Stimulated activated CD4-positive, alpha-beta T cell treated with anti-CD3 and anti-CD28 coated beads, TNF-alpha, amount 100 ng/mL, for 4 hours (primary cell): Measurements from ENCODE around the gene AMACR.
"Not testable (repeated sequence)": the region's sequence is repeated elsewhere in the genome, so short reads cannot be mapped to it uniquely, and the experiment has no call there.

Experiments
- DNase-seq, 3 experiments: peaks; one replicate each; pipeline ENCODE4 v3.0.0-alpha.2; 2020; ENCODE audit warnings: low read depth in 3 of 3

Gene AMACR

DNA sequence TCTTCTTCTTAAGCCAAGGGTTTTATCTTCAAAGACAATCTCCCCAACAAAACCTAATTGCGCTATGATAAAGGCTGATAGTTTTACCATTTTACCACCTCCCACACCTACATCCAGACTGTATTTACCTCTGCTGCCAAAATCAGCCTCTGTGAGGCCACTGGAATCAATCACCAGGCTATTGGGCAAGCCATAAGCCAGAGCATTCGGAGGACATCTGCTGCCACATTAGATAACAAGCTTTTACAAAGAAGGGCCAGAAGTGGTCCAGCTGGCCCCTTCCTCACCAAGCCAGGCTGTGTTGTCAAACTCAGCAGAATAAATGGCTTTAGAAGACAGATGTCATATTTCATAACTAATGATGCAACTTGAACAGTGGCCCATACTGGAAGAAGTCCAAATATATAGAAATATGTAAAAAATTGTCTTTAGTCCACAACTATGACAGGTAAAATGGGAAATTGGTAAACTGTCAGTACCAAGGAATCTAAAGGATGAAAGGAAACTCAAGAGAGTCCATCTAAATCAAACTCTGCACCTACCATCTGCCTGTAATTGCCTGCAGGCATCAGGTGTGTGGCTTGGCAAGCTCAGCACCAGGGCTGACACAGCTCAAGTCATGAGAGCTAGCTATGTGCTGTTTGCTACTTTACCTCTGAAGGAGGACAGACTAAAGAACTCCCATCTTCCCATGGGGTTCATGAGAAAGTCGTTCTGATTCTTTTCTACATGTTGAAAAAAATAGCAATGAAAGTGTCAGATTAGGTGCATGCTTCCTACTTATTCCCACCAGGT is 39.4 kb downstream of the AMACR start:
- no peak for DNase-seq

DNA sequence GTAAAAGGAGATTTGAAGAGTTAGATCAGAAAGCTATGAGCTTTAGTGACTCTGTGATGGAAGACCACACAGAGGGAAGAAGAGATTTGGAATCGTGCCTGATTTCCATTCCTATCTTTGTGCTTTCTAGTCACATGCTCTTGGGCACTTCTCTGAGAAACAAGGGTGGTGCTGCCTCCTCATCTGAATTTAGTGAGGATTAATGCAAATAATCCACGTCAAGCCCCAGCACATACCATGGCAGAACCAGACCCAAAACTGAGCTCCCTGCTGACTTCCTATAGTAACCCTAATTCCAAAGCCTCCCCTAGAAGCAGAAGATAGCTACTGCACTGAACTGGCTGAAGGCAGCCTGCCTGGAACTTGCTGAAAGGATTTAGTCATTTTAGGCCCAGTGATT is 41.0 kb downstream of the AMACR start:
- DNase-seq = no peak

DNA sequence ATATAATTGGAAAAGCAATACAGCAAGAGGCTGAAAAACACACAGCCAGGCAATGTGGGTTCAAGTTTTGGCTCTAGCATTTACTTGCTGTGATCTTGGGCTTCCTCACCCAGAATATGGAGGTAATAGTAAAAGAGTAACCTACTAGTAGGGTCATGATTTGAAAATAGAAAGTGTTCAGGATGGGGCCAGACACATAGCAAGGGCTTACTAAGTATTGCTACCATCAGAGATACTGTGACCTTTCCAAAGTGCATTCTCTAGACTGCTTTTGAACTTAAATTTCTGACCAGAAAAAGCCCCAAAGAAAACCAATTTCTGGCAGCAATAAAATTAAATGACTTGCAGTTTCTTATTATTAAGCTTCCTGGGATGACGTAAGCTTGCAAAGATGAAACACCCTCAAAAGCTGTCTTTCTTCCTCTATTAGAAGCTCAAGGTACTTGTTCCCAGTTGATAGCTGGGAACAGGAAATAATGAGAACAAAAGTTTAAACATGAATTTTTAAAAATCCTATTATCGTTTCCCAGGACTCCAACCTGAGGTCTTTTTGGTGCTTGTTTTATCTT is 43.6 kb downstream of the AMACR start:
- no peak for DNase-seq

DNA sequence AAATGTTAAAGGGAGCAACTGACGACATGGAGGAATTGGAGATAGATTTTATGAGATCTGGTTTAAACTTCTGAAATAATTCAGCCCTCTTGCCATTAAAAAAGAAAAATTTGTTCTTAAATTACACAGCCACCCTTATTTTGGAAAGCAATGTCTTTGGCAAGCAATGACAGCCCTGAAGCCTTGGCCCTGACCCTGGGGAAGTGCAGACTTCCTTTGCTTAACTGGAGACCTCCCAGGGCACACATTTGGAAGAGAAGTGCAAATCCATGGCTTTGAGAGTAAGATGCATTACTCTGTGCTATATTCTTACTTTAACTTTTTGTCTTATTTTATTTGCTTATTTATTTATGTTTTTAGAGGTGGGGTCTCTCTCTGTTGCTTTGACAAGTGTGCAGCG is 49.7 kb downstream of the AMACR start:
- DNase-seq = no peak

DNA sequence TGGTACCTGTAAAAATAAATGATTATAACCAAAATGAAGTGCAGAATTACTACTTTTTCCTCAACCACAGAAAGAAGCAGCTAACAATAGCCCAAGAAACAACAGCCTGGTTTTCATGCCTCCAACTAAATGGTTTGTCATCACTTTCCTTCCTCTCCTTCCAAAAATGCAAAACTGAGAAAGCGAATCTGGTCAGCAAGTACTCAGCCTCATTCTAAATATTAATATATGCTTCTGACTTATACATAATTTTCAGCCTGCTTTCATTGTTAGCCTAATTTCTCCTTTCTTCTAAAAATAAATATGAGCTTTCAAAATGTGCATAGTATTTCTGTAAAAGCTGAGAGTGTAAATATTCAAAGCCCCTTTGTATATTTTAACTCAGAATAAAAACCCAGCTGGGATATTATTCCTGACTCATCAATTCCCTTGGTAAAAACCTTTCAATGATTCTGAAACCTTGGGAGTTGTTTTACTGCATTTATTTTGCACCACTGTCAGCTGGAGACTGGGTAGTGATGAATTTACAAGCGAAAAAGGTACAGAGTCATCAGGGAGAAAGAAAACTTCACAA is 50.2 kb downstream of the AMACR start:
- no peak for DNase-seq

DNA sequence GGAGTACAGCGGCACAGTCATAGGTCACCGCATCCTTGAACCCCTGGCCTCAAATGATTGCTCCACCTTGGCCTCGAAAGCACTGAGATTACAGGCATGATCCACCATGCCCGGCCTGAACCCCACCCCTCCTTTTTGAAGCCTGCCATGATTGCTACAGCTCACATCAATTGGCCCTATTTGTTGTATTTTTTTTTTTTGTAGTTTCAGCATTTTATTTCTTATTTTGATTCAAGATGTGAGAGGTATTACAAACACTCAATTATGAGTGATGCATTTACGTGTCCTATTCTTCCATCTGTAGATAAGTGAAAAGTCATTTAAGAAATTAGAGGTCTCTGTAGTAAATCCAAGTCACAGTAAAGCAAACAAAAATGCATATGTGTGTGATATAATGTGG is 55.7 kb downstream of the AMACR start:
- DNase-seq = not testable (repeated sequence)

DNA sequence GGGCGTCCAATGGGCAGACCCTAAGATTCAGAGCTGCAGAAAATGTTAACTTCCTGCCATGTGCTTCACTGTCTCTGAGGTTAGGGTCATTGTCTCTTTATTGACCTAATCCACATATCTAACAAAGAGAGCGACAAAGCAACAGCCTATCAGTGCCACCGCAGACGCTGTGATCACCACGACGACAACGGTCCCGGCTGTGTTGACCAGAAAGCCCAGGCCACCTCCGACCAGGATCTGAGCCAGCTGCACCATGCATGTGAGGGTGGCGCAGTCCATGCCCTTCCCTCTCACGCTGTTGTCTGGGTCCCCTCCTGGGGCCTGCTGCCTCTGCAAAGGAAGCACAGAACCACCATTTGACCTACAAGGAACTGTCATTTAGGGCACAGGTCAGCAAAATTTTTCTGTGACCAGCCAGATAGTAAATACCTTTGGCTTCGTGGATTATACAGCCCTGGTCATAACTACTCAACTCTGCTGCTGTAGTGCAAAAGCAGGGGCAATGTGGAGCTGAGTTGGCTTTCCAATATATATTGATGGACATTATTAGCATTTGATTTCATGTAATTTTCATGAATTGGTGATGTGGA is 63.2 kb downstream of the AMACR start:
- DNase-seq = no peak

DNA sequence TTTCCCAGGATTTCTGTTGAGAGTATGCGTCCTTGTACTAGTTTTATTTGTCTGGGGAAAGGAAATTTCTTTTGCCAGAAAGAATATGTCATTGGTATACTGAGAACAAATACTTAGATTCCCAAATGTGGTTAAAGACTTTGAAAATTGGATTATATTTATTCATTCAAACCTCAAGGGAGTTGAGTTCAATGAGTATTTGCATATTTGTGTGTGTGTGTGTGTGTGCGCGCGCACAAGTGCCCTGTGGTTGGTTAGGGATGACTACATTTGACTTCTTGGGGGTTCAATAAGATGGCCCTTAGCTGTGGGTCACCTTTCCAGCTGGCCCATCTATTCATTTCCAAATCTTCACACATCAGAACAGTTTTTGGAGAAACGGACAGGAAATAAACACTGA is 66.8 kb downstream of the AMACR start:
- DNase-seq = no peak

DNA sequence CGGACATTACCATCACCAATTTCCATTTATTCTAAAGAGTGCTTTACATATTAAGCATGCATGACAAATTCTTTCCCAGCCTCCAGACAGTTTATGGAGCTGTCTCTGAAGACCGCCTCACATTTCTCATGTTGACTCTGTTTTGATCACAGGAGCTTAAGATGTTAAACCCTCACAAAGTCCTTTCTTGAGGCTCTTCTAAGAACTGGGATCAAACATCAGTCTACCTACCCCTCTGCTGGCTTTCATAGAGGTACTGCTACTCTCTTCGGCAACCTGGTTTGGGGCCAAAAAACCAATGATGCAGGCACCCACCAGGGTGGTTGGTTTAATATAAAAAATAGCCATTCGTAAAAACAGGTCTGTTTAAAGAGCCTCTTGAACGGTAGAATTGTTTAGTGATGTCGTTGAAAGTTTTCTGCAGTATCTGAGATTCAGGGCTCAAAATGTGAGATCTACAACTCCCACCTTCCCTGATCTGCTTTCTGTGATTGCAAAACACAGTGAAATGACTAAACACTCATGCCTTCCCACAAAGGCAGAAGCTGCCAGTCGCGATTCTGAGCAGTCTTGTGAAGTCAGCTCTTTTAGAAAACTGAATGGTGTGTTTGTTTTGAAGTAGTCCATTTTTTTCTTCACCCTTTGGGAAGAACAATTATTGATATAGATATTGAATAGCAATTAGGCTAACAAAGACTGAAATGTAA is 68.1 kb downstream of the AMACR start:
- DNase-seq = no peak

DNA sequence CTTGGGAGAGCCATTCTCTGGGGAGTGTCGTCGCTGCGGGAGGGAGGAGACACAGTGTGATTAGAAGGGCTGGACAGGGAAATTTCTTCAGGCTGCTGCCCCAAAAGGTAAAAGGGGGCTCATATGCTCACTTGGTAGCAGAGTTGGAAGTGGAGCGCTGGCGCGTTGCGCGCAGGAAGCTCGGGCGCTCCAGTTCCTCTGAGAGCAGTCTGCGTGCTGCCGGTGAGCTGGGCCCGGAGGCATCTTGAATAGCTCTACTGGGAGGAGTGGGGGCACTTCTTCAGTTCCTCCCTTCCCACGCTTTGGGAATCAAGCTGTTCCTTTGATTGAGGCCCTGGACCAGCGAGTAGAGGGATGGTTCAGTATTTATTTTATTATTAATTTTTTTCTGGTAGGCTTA is 69.0 kb downstream of the AMACR start:
- DNase-seq = no peak

DNA sequence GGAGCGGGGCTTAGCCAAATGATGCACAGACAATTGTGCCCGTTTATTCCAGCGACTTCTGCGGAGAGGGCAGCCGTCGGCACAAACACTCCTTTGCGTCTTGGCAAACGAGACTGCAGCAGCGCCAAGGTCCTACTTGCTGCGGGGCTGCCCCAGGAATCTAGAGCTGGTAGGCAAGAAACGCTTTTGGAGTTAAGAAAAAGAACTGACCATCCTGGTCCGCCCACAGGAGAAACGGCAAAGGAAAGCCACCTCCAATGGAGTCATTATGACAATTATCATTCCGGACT is 69.4 kb downstream of the AMACR start:
- DNase-seq = no peak

DNA sequence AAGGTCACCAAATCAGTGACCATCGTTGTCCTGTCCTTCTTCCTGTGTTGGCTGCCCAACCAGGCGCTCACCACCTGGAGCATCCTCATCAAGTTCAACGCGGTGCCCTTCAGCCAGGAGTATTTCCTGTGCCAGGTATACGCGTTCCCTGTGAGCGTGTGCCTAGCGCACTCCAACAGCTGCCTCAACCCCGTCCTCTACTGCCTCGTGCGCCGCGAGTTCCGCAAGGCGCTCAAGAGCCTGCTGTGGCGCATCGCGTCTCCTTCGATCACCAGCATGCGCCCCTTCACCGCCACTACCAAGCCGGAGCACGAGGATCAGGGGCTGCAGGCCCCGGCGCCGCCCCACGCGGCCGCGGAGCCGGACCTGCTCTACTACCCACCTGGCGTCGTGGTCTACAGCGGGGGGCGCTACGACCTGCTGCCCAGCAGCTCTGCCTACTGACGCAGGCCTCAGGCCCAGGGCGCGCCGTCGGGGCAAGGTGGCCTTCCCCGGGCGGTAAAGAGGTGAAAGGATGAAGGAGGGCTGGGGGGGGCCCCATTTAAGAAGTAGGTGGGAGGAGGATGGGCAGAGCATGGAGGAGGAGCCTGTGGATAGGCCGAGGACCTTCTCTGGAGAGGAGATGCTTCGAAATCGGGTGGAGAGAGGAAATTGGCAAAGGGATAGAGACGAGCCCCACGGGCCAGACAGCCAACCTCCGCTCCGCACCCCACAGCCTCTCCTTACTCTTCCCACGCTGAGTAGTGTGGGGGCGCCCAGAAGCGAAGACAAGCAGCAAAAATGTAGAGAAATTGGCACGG is 69.9 kb downstream of the AMACR start:
- no peak for DNase-seq

DNA sequence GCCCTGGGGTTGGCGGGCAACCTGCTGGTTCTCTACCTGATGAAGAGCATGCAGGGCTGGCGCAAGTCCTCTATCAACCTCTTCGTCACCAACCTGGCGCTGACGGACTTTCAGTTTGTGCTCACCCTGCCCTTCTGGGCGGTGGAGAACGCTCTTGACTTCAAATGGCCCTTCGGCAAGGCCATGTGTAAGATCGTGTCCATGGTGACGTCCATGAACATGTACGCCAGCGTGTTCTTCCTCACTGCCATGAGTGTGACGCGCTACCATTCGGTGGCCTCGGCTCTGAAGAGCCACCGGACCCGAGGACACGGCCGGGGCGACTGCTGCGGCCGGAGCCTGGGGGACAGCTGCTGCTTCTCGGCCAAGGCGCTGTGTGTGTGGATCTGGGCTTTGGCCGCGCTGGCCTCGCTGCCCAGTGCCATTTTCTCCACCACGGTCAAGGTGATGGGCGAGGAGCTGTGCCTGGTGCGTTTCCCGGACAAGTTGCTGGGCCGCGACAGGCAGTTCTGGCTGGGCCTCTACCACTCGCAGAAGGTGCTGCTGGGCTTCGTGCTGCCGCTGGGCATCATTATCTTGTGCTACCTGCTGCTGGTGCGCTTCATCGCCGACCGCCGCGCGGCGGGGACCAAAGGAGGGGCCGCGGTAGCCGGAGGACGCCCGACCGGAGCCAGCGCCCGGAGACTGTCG is 70.7 kb downstream of the AMACR start:
- no peak for DNase-seq

DNA sequence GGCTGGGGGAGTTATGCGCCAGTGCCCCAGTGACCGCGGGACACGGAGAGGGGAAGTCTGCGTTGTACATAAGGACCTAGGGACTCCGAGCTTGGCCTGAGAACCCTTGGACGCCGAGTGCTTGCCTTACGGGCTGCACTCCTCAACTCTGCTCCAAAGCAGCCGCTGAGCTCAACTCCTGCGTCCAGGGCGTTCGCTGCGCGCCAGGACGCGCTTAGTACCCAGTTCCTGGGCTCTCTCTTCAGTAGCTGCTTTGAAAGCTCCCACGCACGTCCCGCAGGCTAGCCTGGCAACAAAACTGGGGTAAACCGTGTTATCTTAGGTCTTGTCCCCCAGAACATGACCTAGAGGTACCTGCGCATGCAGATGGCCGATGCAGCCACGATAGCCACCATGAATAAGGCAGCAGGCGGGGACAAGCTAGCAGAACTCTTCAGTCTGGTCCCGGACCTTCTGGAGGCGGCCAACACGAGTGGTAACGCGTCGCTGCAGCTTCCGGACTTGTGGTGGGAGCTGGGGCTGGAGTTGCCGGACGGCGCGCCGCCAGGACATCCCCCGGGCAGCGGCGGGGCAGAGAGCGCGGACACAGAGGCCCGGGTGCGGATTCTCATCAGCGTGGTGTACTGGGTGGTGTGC is 71.4 kb downstream of the AMACR start, which contains the start of gene RXFP3:
Gene RXFP3 (plus strand): TSS at position 6 of the 636 bp plus-strand sequence. CDS start 355 bp downstream, at position 361.
- no peak for DNase-seq
